H1 (cell line): ENCODE measurements around the gene ATP2B3. TPM values are rescaled to one million over a fixed set of nuclear protein-coding genes. Genes with fewer than 3 reads are reported as not detected.

ENCODE experiments used
- CTCF ChIA-PET: fragments of 300-600 bp; sonication (Branson Sonifier 250); formaldehyde crosslinking; loops from one replicate; lab custom pipeline; 2021; ENCODE audit not compliant: partially characterized antibody; lab: Charles Lee
- POLR2A ChIA-PET: fragments of 300-600 bp; sonication (Branson Sonifier 250); formaldehyde crosslinking; loops from one replicate; lab custom pipeline; 2021; ENCODE audit warnings: inconsistent platforms; ENCODE audit not compliant: partially characterized antibody; lab: Charles Lee
- DNase-seq, 2 experiments: peaks; one replicate each; pipeline versions ENCODE4 v3.0.0 to v3.0.0-alpha.2; 2010 to 2022; ENCODE audit warnings: low spot score in 2 of 2, low read depth in 1 of 2, mixed read lengths in 1 of 2
- FAIRE-seq: peaks from 2 replicates; lab custom pipeline; 2011; peaks lifted over from hg19 to GRCh38; lab: Jason Lieb, UNC
- H2AFZ ChIP-seq: 2 replicates; pipeline ENCODE4 v1.8.1; 2012; ENCODE audit warnings: low read length, inconsistent platforms
- H2AK5ac ChIP-seq: 2 replicates; pipeline ENCODE4 v1.6.1; 2013; ENCODE audit warnings: low read depth, low read length
- H2BK120ac ChIP-seq: replicated peaks from 2 replicates; pipeline ENCODE3; 2013; ENCODE audit warnings: low read depth, low read length, inconsistent platforms
- H2BK12ac ChIP-seq: 2 replicates; pipeline ENCODE4 v1.6.1; 2013; ENCODE audit warnings: low read depth, low read length
- H2BK15ac ChIP-seq: 2 replicates; pipeline ENCODE4 v1.6.1; 2013; ENCODE audit warnings: low read length
- H2BK20ac ChIP-seq: 2 replicates; pipeline ENCODE4 v1.6.1; 2013; ENCODE audit warnings: low read length
- H2BK5ac ChIP-seq: 2 replicates; pipeline ENCODE4 v1.6.1; 2013; ENCODE audit warnings: low read depth, low read length
- H3K14ac ChIP-seq: 2 replicates; pipeline ENCODE4 v1.6.1; 2013; ENCODE audit warnings: inconsistent platforms; ENCODE audit not compliant: insufficient read length
- H3K18ac ChIP-seq: 2 replicates; pipeline ENCODE4 v1.6.1; 2013; ENCODE audit warnings: low read length; ENCODE audit errors: extremely low read depth
- H3K23ac ChIP-seq: 2 replicates; pipeline ENCODE4 v1.6.1; 2013; ENCODE audit warnings: inconsistent platforms; ENCODE audit not compliant: insufficient read length
- H3K23me2 ChIP-seq: 2 replicates; pipeline ENCODE4 v1.6.1; 2013; ENCODE audit warnings: low read depth, low read length
- H3K27ac ChIP-seq: 2 replicates; pipeline ENCODE4 v1.6.1; 2011; ENCODE audit warnings: low read depth, low read length, inconsistent platforms
- H3K27me3 ChIP-seq, 4 experiments: replicated peaks in 1 of 4; 1 replicate in 1 of 4; 2 replicates in 3 of 4; pipeline versions ENCODE4 v1.6.1 to v1.8.1; 2011 to 2013; ENCODE audit warnings: low read length in 3 of 4, mild to moderate bottlenecking in 3 of 4, inconsistent platforms in 2 of 4, mixed read lengths in 2 of 4, moderate library complexity in 1 of 4; ENCODE audit not compliant: control insufficient read depth in 3 of 4, insufficient read depth in 3 of 4; ENCODE audit errors: extremely low read depth in 1 of 4
- H3K36me3 ChIP-seq, 4 experiments: 2 replicates each; pipeline versions ENCODE4 v1.6.1 to v1.8.1; 2011 to 2013; ENCODE audit warnings: mild to moderate bottlenecking in 4 of 4, low read length in 3 of 4, moderate library complexity in 2 of 4, control low read depth in 1 of 4, inconsistent platforms in 1 of 4; ENCODE audit not compliant: insufficient read depth in 4 of 4, control insufficient read depth in 2 of 4
- H3K4ac ChIP-seq: replicated peaks from 2 replicates; pipeline ENCODE3; 2013; ENCODE audit warnings: low read length, low read depth, mixed read lengths, inconsistent platforms; ENCODE audit not compliant: insufficient read length
- H3K4me1 ChIP-seq, 4 experiments: replicated peaks in 1 of 4; 1 replicate in 1 of 4; 2 replicates in 3 of 4; pipeline versions ENCODE4 v1.6.1 to v1.8.1; 2011 to 2013; ENCODE audit warnings: low read length in 3 of 4, inconsistent platforms in 2 of 4, mixed read lengths in 1 of 4; ENCODE audit not compliant: insufficient read depth in 4 of 4, control insufficient read depth in 3 of 4
- H3K4me2 ChIP-seq, 2 experiments: 2 replicates each; pipeline versions ENCODE4 v1.6.1 to v1.8.1; 2011 to 2013; ENCODE audit warnings: low read depth in 2 of 2, low read length in 2 of 2, control low read depth in 1 of 2, inconsistent platforms in 1 of 2, mild to moderate bottlenecking in 1 of 2; ENCODE audit not compliant: insufficient read depth in 1 of 2
- H3K4me3 ChIP-seq, 4 experiments: fragments of 200-600, 300-600 bp in 1 of 4; sonication (generic), shearing (Covaris generic), sonication (Bioruptor Twin) in 1 of 4; 2 replicates each; pipeline versions ENCODE4 v1.5.1 to v1.8.1; 2011 to 2016; ENCODE audit warnings: low read length in 4 of 4, low read depth in 3 of 4, control low read depth in 2 of 4, inconsistent platforms in 2 of 4, mild to moderate bottlenecking in 2 of 4, mixed read lengths in 1 of 4, moderate library complexity in 1 of 4; ENCODE audit not compliant: insufficient read depth in 2 of 4; ENCODE audit errors: extremely low read depth in 1 of 4
- H3K56ac ChIP-seq: replicated peaks from 2 replicates; pipeline ENCODE3; 2013; ENCODE audit warnings: low read depth, mild to moderate bottlenecking, mixed read lengths, low read length, inconsistent platforms; ENCODE audit not compliant: insufficient read length
- H3K79me1 ChIP-seq: 2 replicates; pipeline ENCODE4 v1.6.1; 2013; ENCODE audit warnings: low read depth, low read length, control low read depth
- H3K79me2 ChIP-seq, 2 experiments: 2 replicates each; pipeline versions ENCODE4 v1.6.1 to v1.8.1; 2012 to 2013; ENCODE audit warnings: low read length in 2 of 2, mild to moderate bottlenecking in 2 of 2, inconsistent platforms in 1 of 2; ENCODE audit not compliant: insufficient read depth in 2 of 2, control insufficient read depth in 1 of 2
- H3K9ac ChIP-seq, 4 experiments: replicated peaks in 1 of 4; 1 replicate in 1 of 4; 2 replicates in 3 of 4; pipeline versions ENCODE4 v1.6.1 to v1.8.1; 2011 to 2013; ENCODE audit warnings: low read depth in 3 of 4, low read length in 3 of 4, control low read depth in 2 of 4, mild to moderate bottlenecking in 2 of 4, moderate library complexity in 2 of 4, inconsistent platforms in 1 of 4; ENCODE audit errors: extremely low read depth in 1 of 4
- H3K9me3 ChIP-seq, 2 experiments: 2 replicates each; pipeline versions ENCODE4 v1.6.1 to v1.8.1; 2012 to 2013; ENCODE audit warnings: mild to moderate bottlenecking in 2 of 2, moderate library complexity in 2 of 2, control low read depth in 1 of 2, inconsistent platforms in 1 of 2, low read depth in 1 of 2, low read length in 1 of 2, mixed read lengths in 1 of 2; ENCODE audit not compliant: insufficient read depth in 2 of 2
- H4K20me1 ChIP-seq, 2 experiments: replicated peaks in 1 of 2; 2 replicates each; pipeline versions ENCODE3 to v1.8.1; 2011 to 2013; ENCODE audit warnings: inconsistent platforms in 2 of 2, low read length in 2 of 2, mild to moderate bottlenecking in 1 of 2; ENCODE audit not compliant: insufficient read depth in 2 of 2, control insufficient read depth in 1 of 2
- H4K5ac ChIP-seq: 2 replicates; pipeline ENCODE4 v1.6.1; 2013; ENCODE audit warnings: low read length, low read depth, mixed read lengths, inconsistent platforms; ENCODE audit not compliant: insufficient read length
- H4K8ac ChIP-seq: 2 replicates; pipeline ENCODE4 v1.8.0; 2013; ENCODE audit warnings: mild to moderate bottlenecking, moderate library complexity, low read length, inconsistent platforms; ENCODE audit not compliant: insufficient read depth; ENCODE audit errors: extremely low read depth
- H4K91ac ChIP-seq: replicated peaks from 2 replicates; pipeline ENCODE3; 2013; ENCODE audit warnings: low read length, mixed read lengths, inconsistent platforms; ENCODE audit not compliant: insufficient read length
- CEBPB ChIP-seq: IDR thresholded peaks from 2 replicates; pipeline ENCODE4 v1.6.1; 2012; ENCODE audit warnings: low read depth, low read length
- GABPA ChIP-seq: IDR thresholded peaks from 2 replicates; pipeline ENCODE4 v1.6.1; 2011; ENCODE audit warnings: mild to moderate bottlenecking, low read length, moderate library complexity, borderline replicate concordance; ENCODE audit not compliant: insufficient read depth
- GTF2F1 ChIP-seq: IDR thresholded peaks from 2 replicates; pipeline ENCODE4 v1.6.1; 2012; ENCODE audit warnings: low read depth, low read length, improper control_type of control experiment, borderline replicate concordance
- JUND ChIP-seq: IDR thresholded peaks from 2 replicates; pipeline ENCODE4 v1.6.1; 2011; ENCODE audit warnings: mild to moderate bottlenecking, improper control_type of control experiment, low read length
- POU5F1 ChIP-seq: IDR thresholded peaks from 2 replicates; pipeline ENCODE4 v1.6.1; 2011; ENCODE audit warnings: low read depth, mild to moderate bottlenecking, low read length, moderate library complexity
- RAD21 ChIP-seq, 2 experiments: IDR thresholded peaks in 1 of 2; conservative IDR thresholded peaks in 1 of 2; 2 replicates each; pipeline ENCODE4 v1.6.1; 2011; ENCODE audit warnings: low read depth in 2 of 2, low read length in 2 of 2, improper control_type of control experiment in 1 of 2, inconsistent platforms in 1 of 2, mild to moderate bottlenecking in 1 of 2, moderate library complexity in 1 of 2
- WGBS, 2 experiments: shearing (Covaris generic) in 1 of 2; methylation state at CpG; one replicate each; pipeline versions ENCODE4 v1.1.6 to v1.1.7; 2013 to 2015; ENCODE audit warnings: low lambda C conversion rate in 2 of 2, mixed read lengths in 2 of 2, inconsistent platforms in 1 of 2, low coverage in 1 of 2, missing lambda C conversion rate in 1 of 2; ENCODE audit not compliant: insufficient replicate concordance in 2 of 2, insufficient coverage in 1 of 2, insufficient read length in 1 of 2; ENCODE audit errors: extremely low coverage in 1 of 2, missing lambda C conversion rate in 1 of 2; 5-methylcytosine and 5-hydroxymethylcytosine counted together
- polyA plus RNA-seq, 7 experiments: library from polyadenylated mRNA; depleted of rRNA in 3 of 7; stranded (reverse) in 5 of 7; unstranded in 2 of 7; fragments of >200 nt in 5 of 7; fragments of 200-250 nt in 2 of 7; gene quantifications; 1 replicate in 5 of 7; 2 replicates in 1 of 7; 4 replicates in 1 of 7; pipeline versions ENCODE4 v1.2.1 to v1.2.3, GENCODE V29; 2011 to 2013; ENCODE audit warnings: missing spikeins in 2 of 7, mixed read lengths in 2 of 7
- total RNA-seq: library from RNA; stranded (reverse); fragmentation: NEBNext Ultra II Directional; extraction: Animal tissue kit (Norgen Biotek cat#: 25700); gene quantifications from 2 replicates; pipeline ENCODE4 v1.2.1, GENCODE V29; 2021
- TF ChIP-seq, protein P1 (sequence below): IDR thresholded peaks from 2 replicates; pipeline ENCODE4 v1.6.1; 2012; ENCODE audit warnings: inconsistent platforms
- TF ChIP-seq, protein P2 (sequence below), 3 experiments: IDR thresholded peaks; 1 replicate in 2 of 3; 2 replicates in 1 of 3; pipeline versions ENCODE4 v1.5.1 to v1.6.1; 2011; ENCODE audit warnings: low read length in 3 of 3, mild to moderate bottlenecking in 3 of 3, inconsistent platforms in 2 of 3, low read depth in 1 of 3, moderate library complexity in 1 of 3; ENCODE audit not compliant: insufficient read depth in 1 of 3; ENCODE audit errors: control extremely low read depth in 1 of 3

Gene ATP2B3
- total and polyA plus RNA-seq, 2 of the 8 experiments (the other 6 are each of a cell fraction or from before 2014, with no cell fraction given), result 0.14 to 0.19 TPM

DNA sequence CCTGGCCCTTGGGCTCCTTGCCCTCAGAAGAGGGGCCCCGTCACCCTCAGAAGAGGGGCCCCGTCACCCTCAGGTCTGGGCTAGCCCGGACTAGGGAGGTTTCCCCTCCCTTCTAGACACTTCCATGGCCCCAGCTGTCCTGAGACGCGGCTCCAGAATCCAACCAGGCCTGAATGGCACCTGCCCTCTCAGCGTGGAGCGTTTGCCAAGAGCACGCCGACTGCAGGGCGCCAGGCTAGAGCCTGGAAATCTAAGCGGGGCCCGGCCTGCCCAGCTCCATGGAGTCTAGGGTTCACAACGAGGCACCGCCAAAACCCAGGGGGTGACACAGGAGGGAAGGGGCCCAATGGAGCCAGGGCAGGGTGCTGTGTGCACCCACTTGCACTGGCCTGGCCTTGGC is 7.8 kb upstream of the ATP2B3 start:
- H3K79me2 ChIP-seq, result no peaks in the 10 kb centered on the region
- peaks cover 0 to 1% (median 0%) of the 10 kb centered on the region in 4 experiments; a peak in 2 of 7 replicates for H3K4me1 ChIP-seq
- peaks cover 7% of the 10 kb centered on the region; the same call in 1 of the 2 replicates for H3K23me2 ChIP-seq
- ChIA-PET POLR2A (no interaction called here), CTCF (interaction anchor here (1.2 to 8.5 kb wide), 6 partner anchors 10 to 49 kb away, joined by 3 to 84 read pairs (median 12); partner anchors contain the start of genes BGN and HAUS7)
- no peaks in the 10 kb centered on the region for H3K36me3 ChIP-seq
- no peak overlapping the region for H3K9ac ChIP-seq
- no CpG with 5 or more reads among the region's 14 CpGs for WGBS, 2 experiments
- no peak overlapping the region for H3K56ac ChIP-seq
- no peak overlapping the region for H4K5ac ChIP-seq
- H2BK12ac ChIP-seq, result no peak overlapping the region
- no peak overlapping the region for H3K23ac ChIP-seq
- DNase-seq (no peak), FAIRE-seq (no peak)
- no peak overlapping the region for H2BK120ac ChIP-seq
- no peaks in the 10 kb centered on the region for H3K9me3 ChIP-seq
- H2AK5ac ChIP-seq, result no peak overlapping the region
- H3K4ac ChIP-seq, result no peak overlapping the region
- no peak overlapping the region for H3K4me3 ChIP-seq
- no peak overlapping the region for H2BK15ac ChIP-seq
- H4K91ac ChIP-seq, result no peak overlapping the region
- no peak overlapping the region for H3K14ac ChIP-seq
- no peak overlapping the region for H3K18ac ChIP-seq
- no peaks in the 10 kb centered on the region for H3K27me3 ChIP-seq
- no peak overlapping the region for H4K8ac ChIP-seq
- no peak overlapping the region; the same call in 1 of the 2 replicates for H2BK5ac ChIP-seq
- H2AFZ ChIP-seq, result no peak overlapping the region
- no peak overlapping the region for H3K4me2 ChIP-seq
- no peak overlapping the region for H2BK20ac ChIP-seq
- H3K27ac ChIP-seq, result no peak overlapping the region
- H3K79me1 ChIP-seq, result no peaks in the 10 kb centered on the region
- peaks cover 0 to 4% of the 10 kb centered on the region in 2 experiments for H4K20me1 ChIP-seq
- TF ChIP-seq, protein P1, sequence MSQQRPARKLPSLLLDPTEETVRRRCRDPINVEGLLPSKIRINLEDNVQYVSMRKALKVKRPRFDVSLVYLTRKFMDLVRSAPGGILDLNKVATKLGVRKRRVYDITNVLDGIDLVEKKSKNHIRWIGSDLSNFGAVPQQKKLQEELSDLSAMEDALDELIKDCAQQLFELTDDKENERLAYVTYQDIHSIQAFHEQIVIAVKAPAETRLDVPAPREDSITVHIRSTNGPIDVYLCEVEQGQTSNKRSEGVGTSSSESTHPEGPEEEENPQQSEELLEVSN, result no peak
- TF ChIP-seq POU5F1 (no peak), RAD21 (IDR thresholded peaks at IDR 0.05 in 1 of 2, conservative IDR thresholded peaks at IDR 0.05 in 1 of 2; ENCODE audit: low read depth in 2 of 2, low read length in 2 of 2) (no peak), GTF2F1 (no peak), GABPA (no peak), JUND (no peak), CEBPB (no peak)
- TF ChIP-seq, protein P2, sequence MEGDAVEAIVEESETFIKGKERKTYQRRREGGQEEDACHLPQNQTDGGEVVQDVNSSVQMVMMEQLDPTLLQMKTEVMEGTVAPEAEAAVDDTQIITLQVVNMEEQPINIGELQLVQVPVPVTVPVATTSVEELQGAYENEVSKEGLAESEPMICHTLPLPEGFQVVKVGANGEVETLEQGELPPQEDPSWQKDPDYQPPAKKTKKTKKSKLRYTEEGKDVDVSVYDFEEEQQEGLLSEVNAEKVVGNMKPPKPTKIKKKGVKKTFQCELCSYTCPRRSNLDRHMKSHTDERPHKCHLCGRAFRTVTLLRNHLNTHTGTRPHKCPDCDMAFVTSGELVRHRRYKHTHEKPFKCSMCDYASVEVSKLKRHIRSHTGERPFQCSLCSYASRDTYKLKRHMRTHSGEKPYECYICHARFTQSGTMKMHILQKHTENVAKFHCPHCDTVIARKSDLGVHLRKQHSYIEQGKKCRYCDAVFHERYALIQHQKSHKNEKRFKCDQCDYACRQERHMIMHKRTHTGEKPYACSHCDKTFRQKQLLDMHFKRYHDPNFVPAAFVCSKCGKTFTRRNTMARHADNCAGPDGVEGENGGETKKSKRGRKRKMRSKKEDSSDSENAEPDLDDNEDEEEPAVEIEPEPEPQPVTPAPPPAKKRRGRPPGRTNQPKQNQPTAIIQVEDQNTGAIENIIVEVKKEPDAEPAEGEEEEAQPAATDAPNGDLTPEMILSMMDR (IDR thresholded peaks at IDR 0.05; ENCODE audit: control extremely low read depth in 1 of 3, insufficient read depth in 1 of 3, low read depth in 1 of 3, low read length in 3 of 3), result no peak
- TF ChIP-seq, all 59 proteins: peak for 0
